OCI-LY3 (cell line): Measurements from ENCODE around the gene PAMR1.

Experiments used
- CTCF ChIP-seq: fragments of 200-600, 300-600 bp; sonication (generic); IDR thresholded peaks from 2 replicates; pipeline ENCODE4 v1.5.1; 2014; ENCODE audit warnings: antibody characterized with exemption, low read length, low read depth
- EZH2phosphoT487 ChIP-seq: fragments of 200-600 bp; shearing (Covaris generic); IDR thresholded peaks from 2 replicates; pipeline ENCODE4 v1.6.1; 2018; ENCODE audit warnings: antibody characterized with exemption, mixed run types, low read depth

GRCh38 chr11:35414776-35415175 lies 110.6 kb downstream of the PAMR1 start:
- no peak for TF ChIP-seq CTCF
- TF ChIP-seq EZH2phosphoT487, result no peak
